CD4-positive, alpha-beta T cell (primary cell): ENCODE measurements around the gene SPCS1. TPM values are rescaled to one million over a fixed set of nuclear protein-coding genes. Genes with fewer than 3 reads are reported as not detected.

Source experiments
- ATAC-seq: fragments of 200-7000 bp; cut with Tn5 transposase; one replicate; pipeline ENCODE4 v1.10.0; 2022; ENCODE audit warnings: mild to moderate bottlenecking; ENCODE audit not compliant: poor library complexity
- CTCF ChIA-PET: fragments of 350-600 bp; sonication (Branson Sonifier 250); formaldehyde crosslinking; loops from one replicate; lab custom pipeline; 2021; ENCODE audit warnings: antibody characterized with exemption, inconsistent platforms; lab: Charles Lee
- POLR2A ChIA-PET: fragments of 350-600 bp; sonication (Branson Sonifier 250); formaldehyde crosslinking; loops from one replicate; lab custom pipeline; 2021; ENCODE audit warnings: antibody characterized with exemption, inconsistent platforms; lab: Charles Lee
- DNase-seq, 14 experiments: peaks; one replicate each; pipeline ENCODE4 v3.0.0-alpha.2; 2013 to 2020; ENCODE audit warnings: mixed read lengths in 2 of 14
- H3K27ac ChIP-seq, 2 donors: one replicate each; pipeline versions ENCODE4 v1.5.1 to v1.7.0; 2013; ENCODE audit warnings: low read length in 2 of 2, low read depth in 1 of 2, mild to moderate bottlenecking in 1 of 2
- H3K27me3 ChIP-seq, 2 experiments: 1 replicate in 1 of 2; 2 replicates in 1 of 2; pipeline versions ENCODE4 v1.6.1 to v1.7.0; 2013; ENCODE audit warnings: low read length in 2 of 2, control low read depth in 1 of 2, mild to moderate bottlenecking in 1 of 2, moderate library complexity in 1 of 2; ENCODE audit not compliant: insufficient read depth in 2 of 2, control insufficient read depth in 1 of 2
- H3K36me3 ChIP-seq: one replicate; pipeline ENCODE4 v1.6.1; 2013; ENCODE audit warnings: low read length, control low read depth; ENCODE audit not compliant: insufficient read depth
- H3K4me1 ChIP-seq: one replicate; pipeline ENCODE4 v1.6.1; 2013; ENCODE audit warnings: low read length, control low read depth; ENCODE audit not compliant: insufficient read depth
- H3K4me3 ChIP-seq: one replicate; pipeline ENCODE4 v1.5.1; 2013; ENCODE audit warnings: mild to moderate bottlenecking, low read length, moderate library complexity
- H3K9me3 ChIP-seq, 2 experiments: 1 replicate in 1 of 2; 2 replicates in 1 of 2; pipeline versions ENCODE4 v1.6.1 to v1.7.0; 2013; ENCODE audit warnings: low read length in 2 of 2, mild to moderate bottlenecking in 2 of 2, control low read depth in 1 of 2, moderate library complexity in 1 of 2; ENCODE audit not compliant: control insufficient read depth in 1 of 2, insufficient read depth in 1 of 2
- H3K27ac Mint-ChIP-seq: one replicate; pipeline ENCODE4 v1.8.0; 2020; ENCODE audit warnings: mixed read lengths
- H3K27me3 Mint-ChIP-seq: one replicate; pipeline ENCODE4 v1.8.0; 2021; ENCODE audit warnings: mixed read lengths
- H3K36me3 Mint-ChIP-seq: one replicate; pipeline ENCODE4 v1.8.0; 2021; ENCODE audit warnings: low read depth, mixed read lengths
- H3K4me1 Mint-ChIP-seq: one replicate; pipeline ENCODE4 v1.8.0; 2021; ENCODE audit warnings: low read depth, mixed read lengths
- H3K4me3 Mint-ChIP-seq: one replicate; pipeline ENCODE4 v1.8.0; 2020; ENCODE audit warnings: mild to moderate bottlenecking, mixed read lengths
- H3K9me3 Mint-ChIP-seq: one replicate; pipeline ENCODE4 v1.8.0; 2020; ENCODE audit warnings: mixed read lengths
- CTCF ChIP-seq: fragments of 200-600 bp; IDR thresholded peaks from one replicate; pipeline ENCODE4 v1.8.0; 2022; ENCODE audit warnings: antibody characterized with exemption, mild to moderate bottlenecking
- intact Hi-C, 2 experiments: fragments of 100-400 bp; cut with DNase I in 1 of 2; cut with micrococcal nuclease in 1 of 2; formaldehyde crosslinking; loops; one replicate each; pipeline versions ENCODE4 v1.15.1 to v1.9.0; 2023 to 2025; cut with DNase I, micrococcal nuclease
- total RNA-seq, 174 experiments: library from RNA in 2 of 174; stranded (reverse) in 2 of 174; gene quantifications; one replicate each; pipeline ENCODE4 v1.2.3 and lab custom pipeline; 2021 to 2026

The SPCS1 gene
- total RNA-seq, 2 experiments from 2014 or later, result 60.0 to 64.5 TPM

- ChIA-PET CTCF (no interaction called here), POLR2A (interaction anchor here (1.1 kb wide), 1 partner anchor 155 kb away, joined by 3 read pairs; no protein-coding TSS in a partner anchor)
- ATAC-seq (no peak), DNase-seq (no peak)
- TF ChIP-seq CTCF, result no peak
- Mint-ChIP-seq H3K27me3 (no peaks in the 10 kb centered on the region), H3K4me1 (peaks cover 21% of the 10 kb centered on the region), H3K9me3 (no peaks in the 10 kb centered on the region), H3K36me3 (peaks cover 58% of the 10 kb centered on the region), H3K27ac (no peak overlapping the region), H3K4me3 (no peak overlapping the region)
- H3K27ac ChIP-seq, result no peak overlapping the region
- intact Hi-C loops, result no loop called here
- no peaks in the 10 kb centered on the region for H3K27me3 ChIP-seq
- H3K4me3 ChIP-seq, result no peak overlapping the region
- peaks cover 17% of the 10 kb centered on the region for H3K4me1 ChIP-seq
- peaks cover 33% of the 10 kb centered on the region for H3K36me3 ChIP-seq
- H3K9me3 ChIP-seq, result no peaks in the 10 kb centered on the region
These were observed 4.6 kb downstream of the SPCS1 start for GRCh38 chr3:52710512-52710911.

- POLR2A ChIA-PET, result no interaction called here
These were observed 6.6 kb downstream of the SPCS1 start for GRCh38 chr3:52712291-52713212.

More at GRCh38 chr3:52712291-52713212, 6.6 kb downstream of the SPCS1 start:
- Mint-ChIP-seq H3K4me3 (no peak overlapping the region), H3K4me1 (peaks cover 8% of the 10 kb centered on the region), H3K36me3 (peaks cover 42% of the 10 kb centered on the region), H3K27ac (peak overlapping the region; percentile 51), H3K9me3 (no peaks in the 10 kb centered on the region), H3K27me3 (no peaks in the 10 kb centered on the region)
- H3K27ac ChIP-seq, result no peak overlapping the region
- TF ChIP-seq CTCF, result no peak
- ATAC-seq (no peak), DNase-seq (no peak)
- intact Hi-C loops, result no loop called here
- CTCF ChIA-PET, result no interaction called here
- no peaks in the 10 kb centered on the region for H3K9me3 ChIP-seq
- H3K4me1 ChIP-seq, result peaks cover 1% of the 10 kb centered on the region
- H3K4me3 ChIP-seq, result no peak overlapping the region
- H3K36me3 ChIP-seq, result peaks cover 29% of the 10 kb centered on the region
- no peaks in the 10 kb centered on the region for H3K27me3 ChIP-seq
